Measurements from ENCODE around the gene ALKBH1.

ALKBH1 gene

DNA sequence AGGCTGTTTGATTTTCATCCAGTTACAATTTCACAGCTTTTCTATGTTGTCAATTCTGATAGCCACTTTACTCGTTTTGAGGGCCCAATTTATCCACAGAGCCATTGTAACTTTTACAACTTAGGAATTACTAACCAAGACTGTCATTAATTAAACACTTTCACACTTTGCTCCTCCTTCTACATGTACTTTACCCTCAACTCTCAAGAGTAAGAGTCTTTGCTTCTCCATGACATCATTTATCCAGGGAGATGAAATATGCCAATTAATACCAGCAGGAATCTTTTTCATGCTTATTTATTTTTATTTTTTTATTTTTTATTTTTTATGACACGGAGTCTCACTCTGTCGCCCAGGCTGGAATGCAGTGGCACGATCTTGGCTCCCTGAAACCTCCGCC, 13.6 kb upstream of the ALKBH1 start:
- Histone ChIP-seq H3K36me3 (ENCODE audit: control insufficient read depth, insufficient read depth, low read length) (peaks cover 90% of the 10 kb centered on the region), H3K9me3 (ENCODE audit: control insufficient read depth, low read length) (no peaks in the 10 kb centered on the region), H3K4me1 (ENCODE audit: control insufficient read depth, insufficient read depth, low read length, poor library complexity, severe bottlenecking) (no peaks in the 10 kb centered on the region), H3K27ac (ENCODE audit: insufficient read depth, low read length, poor library complexity, severe bottlenecking) (no peak overlapping the region), H3K4me3 (ENCODE audit: insufficient read depth, low read depth, low read length, poor library complexity, severe bottlenecking) (no peak overlapping the region), H3K27me3 (replicated peaks; ENCODE audit: control insufficient read depth, insufficient read depth, low read length, poor library complexity, severe bottlenecking) (no peaks in the 10 kb centered on the region)
- DNase-seq: no peak

DNA sequence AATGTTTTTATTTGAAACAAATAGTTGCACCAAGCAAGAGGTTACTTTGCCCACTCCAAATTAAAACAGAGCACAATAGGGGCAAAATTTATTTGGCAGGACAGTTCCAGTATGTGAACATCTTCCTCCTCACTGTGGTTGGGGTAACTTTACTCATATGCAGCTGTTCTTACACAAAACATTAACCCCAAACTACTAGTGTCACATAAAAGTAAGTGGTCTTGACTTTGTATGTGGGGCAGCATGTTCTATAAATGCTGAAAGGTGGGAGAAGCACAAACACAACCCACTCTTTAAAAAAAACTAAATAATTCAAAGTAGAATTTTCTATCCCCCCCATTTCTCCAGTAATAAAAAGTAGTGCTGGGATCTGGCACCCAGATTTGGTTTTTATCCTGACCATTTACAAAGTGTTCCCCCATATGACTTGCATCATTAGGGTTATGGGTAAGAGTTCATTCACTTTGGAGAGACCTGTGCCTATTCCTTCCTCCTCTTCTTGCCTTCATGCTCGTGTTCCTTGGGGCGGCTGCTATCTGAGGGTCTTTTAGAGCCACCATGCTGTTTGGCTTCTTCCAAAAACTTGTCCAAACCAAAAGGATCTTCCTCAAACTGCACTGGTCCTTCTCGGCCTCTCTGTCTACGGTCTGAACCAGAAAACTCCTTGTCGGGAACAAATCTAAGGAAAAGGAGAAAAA, 9.9 kb upstream of the ALKBH1 start:
- no peak for DNase-seq
- H3K27me3 ChIP-seq (replicated peaks; ENCODE audit: control insufficient read depth, insufficient read depth, low read length, poor library complexity, severe bottlenecking): no peaks in the 10 kb centered on the region
- no peak overlapping the region for H3K27ac ChIP-seq (ENCODE audit: insufficient read depth, low read length, poor library complexity, severe bottlenecking)
- H3K4me3 ChIP-seq (ENCODE audit: insufficient read depth, low read depth, low read length, poor library complexity, severe bottlenecking): no peak overlapping the region
- no peaks in the 10 kb centered on the region for H3K4me1 ChIP-seq (ENCODE audit: control insufficient read depth, insufficient read depth, low read length, poor library complexity, severe bottlenecking)
- H3K9me3 ChIP-seq (ENCODE audit: control insufficient read depth, low read length): no peaks in the 10 kb centered on the region
- peaks cover 86% of the 10 kb centered on the region for H3K36me3 ChIP-seq (ENCODE audit: control insufficient read depth, insufficient read depth, low read length)

DNA sequence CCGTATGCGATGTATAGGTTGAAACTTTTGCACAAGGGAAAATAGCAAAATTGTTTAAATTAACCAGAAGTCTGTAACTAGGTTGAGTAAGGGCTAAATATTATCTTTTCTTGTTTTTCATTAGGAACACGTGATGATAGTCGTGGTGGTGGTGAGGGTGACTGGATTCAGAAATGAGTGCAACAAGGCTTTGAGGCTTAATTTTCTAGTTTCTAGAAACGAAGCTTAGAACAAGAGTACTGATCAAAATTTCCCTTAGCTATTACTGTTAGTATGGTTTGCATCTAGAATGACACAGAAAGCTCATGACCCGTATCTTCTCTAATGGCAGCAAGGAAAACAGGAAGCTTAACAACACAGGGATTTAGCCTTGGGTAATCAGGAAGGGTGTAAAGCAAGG, 7.1 kb upstream of the ALKBH1 start:
- no peaks in the 10 kb centered on the region for H3K4me1 ChIP-seq (ENCODE audit: control insufficient read depth, insufficient read depth, low read length, poor library complexity, severe bottlenecking)
- no peak overlapping the region for H3K27ac ChIP-seq (ENCODE audit: insufficient read depth, low read length, poor library complexity, severe bottlenecking)
- peaks cover 85% of the 10 kb centered on the region for H3K36me3 ChIP-seq (ENCODE audit: control insufficient read depth, insufficient read depth, low read length)
- no peak for DNase-seq
- no peaks in the 10 kb centered on the region for H3K9me3 ChIP-seq (ENCODE audit: control insufficient read depth, low read length)
- no peaks in the 10 kb centered on the region for H3K27me3 ChIP-seq (replicated peaks; ENCODE audit: control insufficient read depth, insufficient read depth, low read length, poor library complexity, severe bottlenecking)
- H3K4me3 ChIP-seq (ENCODE audit: insufficient read depth, low read depth, low read length, poor library complexity, severe bottlenecking): no peak overlapping the region

DNA sequence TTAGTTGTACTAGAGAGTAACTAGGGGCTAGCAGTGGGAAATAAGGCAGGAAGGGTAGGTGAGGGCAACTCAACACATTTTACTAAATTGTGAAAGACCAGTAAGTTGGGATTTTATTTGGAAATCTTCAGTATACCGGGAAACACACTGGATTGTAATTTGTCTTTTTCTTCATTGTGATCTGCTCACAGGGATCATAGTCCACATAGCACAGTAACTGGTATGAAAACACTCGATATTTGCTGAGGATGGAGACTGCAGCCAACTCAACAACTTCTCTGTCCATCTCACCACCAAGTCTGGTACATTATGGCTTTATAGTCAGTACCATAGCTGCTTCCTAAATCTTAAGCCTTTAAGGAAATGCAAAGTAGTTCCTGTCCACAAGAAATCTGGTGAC, 2.5 kb upstream of the ALKBH1 start:
- Histone ChIP-seq H3K4me3 (ENCODE audit: insufficient read depth, low read depth, low read length, poor library complexity, severe bottlenecking) (no peak overlapping the region), H3K9me3 (ENCODE audit: control insufficient read depth, low read length) (no peaks in the 10 kb centered on the region), H3K4me1 (ENCODE audit: control insufficient read depth, insufficient read depth, low read length, poor library complexity, severe bottlenecking) (peaks cover 20% of the 10 kb centered on the region), H3K36me3 (ENCODE audit: control insufficient read depth, insufficient read depth, low read length) (peaks cover 46% of the 10 kb centered on the region), H3K27me3 (replicated peaks; ENCODE audit: control insufficient read depth, insufficient read depth, low read length, poor library complexity, severe bottlenecking) (no peaks in the 10 kb centered on the region), H3K27ac (ENCODE audit: insufficient read depth, low read length, poor library complexity, severe bottlenecking) (no peak overlapping the region)
- no peak for DNase-seq

DNA sequence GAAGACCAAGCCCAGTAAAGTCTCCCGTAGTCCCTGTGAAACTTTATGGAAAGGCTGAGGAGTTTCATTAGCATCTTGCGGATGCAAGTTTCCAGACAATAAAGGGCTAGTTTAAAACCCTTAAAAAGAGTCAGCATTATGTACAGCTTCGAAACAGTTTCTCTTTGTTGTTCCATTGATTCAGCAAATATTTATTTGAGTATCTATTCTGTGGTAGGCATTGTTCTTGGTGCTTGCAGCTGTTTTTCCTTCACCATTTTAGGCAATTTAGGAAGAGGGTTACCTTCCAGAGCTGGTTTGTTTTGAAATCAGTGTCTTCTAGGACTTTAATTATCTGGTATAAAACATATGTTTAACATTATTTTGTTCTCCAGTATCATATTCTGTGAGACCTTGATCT, 1.6 kb upstream of the ALKBH1 start:
- no peaks in the 10 kb centered on the region for H3K9me3 ChIP-seq (ENCODE audit: control insufficient read depth, low read length)
- peaks cover 43% of the 10 kb centered on the region for H3K36me3 ChIP-seq (ENCODE audit: control insufficient read depth, insufficient read depth, low read length)
- no peaks in the 10 kb centered on the region for H3K27me3 ChIP-seq (replicated peaks; ENCODE audit: control insufficient read depth, insufficient read depth, low read length, poor library complexity, severe bottlenecking)
- peaks cover 20% of the 10 kb centered on the region for H3K4me1 ChIP-seq (ENCODE audit: control insufficient read depth, insufficient read depth, low read length, poor library complexity, severe bottlenecking)
- DNase-seq: no peak
- H3K27ac ChIP-seq (ENCODE audit: insufficient read depth, low read length, poor library complexity, severe bottlenecking): no peak overlapping the region
- peak overlapping the region; percentile 96 for H3K4me3 ChIP-seq (ENCODE audit: insufficient read depth, low read depth, low read length, poor library complexity, severe bottlenecking)

DNA sequence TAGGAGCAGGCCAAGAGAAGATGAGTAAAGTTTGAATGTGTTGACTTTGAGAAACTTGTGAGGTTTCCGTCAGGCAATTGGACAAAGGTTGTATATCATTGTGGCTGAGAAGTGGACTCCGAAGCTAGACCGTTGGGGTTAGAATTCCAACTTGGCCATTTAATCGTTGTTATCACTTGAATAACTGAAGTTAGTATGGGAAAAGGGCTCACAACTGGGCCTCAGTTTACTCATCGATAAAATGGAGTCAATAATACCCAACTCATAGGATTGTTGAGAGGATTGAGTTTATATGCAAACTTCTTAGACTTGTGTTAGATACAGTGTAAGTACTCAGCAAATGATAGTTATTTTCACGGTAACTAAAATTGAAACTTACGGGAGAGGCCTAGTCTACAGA, 926 bp upstream of the ALKBH1 start:
- Histone ChIP-seq H3K36me3 (ENCODE audit: control insufficient read depth, insufficient read depth, low read length) (peaks cover 43% of the 10 kb centered on the region), H3K4me1 (ENCODE audit: control insufficient read depth, insufficient read depth, low read length, poor library complexity, severe bottlenecking) (peaks cover 20% of the 10 kb centered on the region), H3K27ac (ENCODE audit: insufficient read depth, low read length, poor library complexity, severe bottlenecking) (no peak overlapping the region), H3K4me3 (ENCODE audit: insufficient read depth, low read depth, low read length, poor library complexity, severe bottlenecking) (peak overlapping the region; percentile 96), H3K9me3 (ENCODE audit: control insufficient read depth, low read length) (no peaks in the 10 kb centered on the region), H3K27me3 (replicated peaks; ENCODE audit: control insufficient read depth, insufficient read depth, low read length, poor library complexity, severe bottlenecking) (no peaks in the 10 kb centered on the region)
- DNase-seq: no peak

DNA sequence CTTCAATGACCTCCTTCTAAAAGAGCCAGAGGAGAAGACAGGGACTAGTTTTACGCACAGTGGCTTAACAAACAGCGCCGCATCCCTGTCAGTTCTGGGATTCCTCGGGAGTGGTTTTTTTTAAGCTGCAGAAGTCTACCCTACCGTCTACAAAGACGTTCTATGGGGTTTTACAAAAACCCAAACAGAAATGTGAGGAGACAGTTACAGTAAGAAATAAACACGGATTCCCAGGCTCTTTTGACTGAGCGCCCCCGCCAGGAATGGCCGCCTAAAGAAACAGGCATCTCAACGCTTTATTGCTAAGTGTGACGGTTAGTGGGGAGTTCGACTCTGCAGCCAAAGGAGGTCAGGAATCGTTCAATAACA, 484 bp downstream of the ALKBH1 start:
- H3K4me3 ChIP-seq (ENCODE audit: insufficient read depth, low read depth, low read length, poor library complexity, severe bottlenecking): peak overlapping the region; percentile 96
- DNase-seq: no peak
- H3K9me3 ChIP-seq (ENCODE audit: control insufficient read depth, low read length): no peaks in the 10 kb centered on the region
- H3K27me3 ChIP-seq (replicated peaks; ENCODE audit: control insufficient read depth, insufficient read depth, low read length, poor library complexity, severe bottlenecking): no peaks in the 10 kb centered on the region
- H3K4me1 ChIP-seq (ENCODE audit: control insufficient read depth, insufficient read depth, low read length, poor library complexity, severe bottlenecking): peaks cover 20% of the 10 kb centered on the region
- peaks cover 44% of the 10 kb centered on the region for H3K36me3 ChIP-seq (ENCODE audit: control insufficient read depth, insufficient read depth, low read length)
- peak overlapping the region; percentile 76 for H3K27ac ChIP-seq (ENCODE audit: insufficient read depth, low read length, poor library complexity, severe bottlenecking)

DNA sequence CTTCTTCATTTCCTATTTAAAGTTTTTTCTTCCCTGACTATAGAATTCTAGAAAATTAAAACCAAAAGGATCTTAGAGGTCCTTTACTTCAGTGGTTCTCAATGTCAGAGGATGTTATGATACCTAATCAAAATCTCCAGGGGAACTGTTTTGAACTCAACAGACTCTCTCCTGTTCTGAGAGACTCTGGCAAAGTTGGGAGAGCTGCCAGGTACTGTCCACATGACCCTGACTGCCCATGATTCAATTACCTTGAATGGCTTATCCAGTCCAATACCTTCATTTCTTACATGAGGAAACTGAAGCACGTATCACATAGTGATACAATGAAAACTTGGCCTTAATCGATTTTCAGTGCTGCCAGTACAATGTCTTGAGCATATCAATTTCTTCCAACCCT, 16.6 kb downstream of the ALKBH1 start:
- H3K36me3 ChIP-seq (ENCODE audit: control insufficient read depth, insufficient read depth, low read length): peaks cover 38% of the 10 kb centered on the region

DNA sequence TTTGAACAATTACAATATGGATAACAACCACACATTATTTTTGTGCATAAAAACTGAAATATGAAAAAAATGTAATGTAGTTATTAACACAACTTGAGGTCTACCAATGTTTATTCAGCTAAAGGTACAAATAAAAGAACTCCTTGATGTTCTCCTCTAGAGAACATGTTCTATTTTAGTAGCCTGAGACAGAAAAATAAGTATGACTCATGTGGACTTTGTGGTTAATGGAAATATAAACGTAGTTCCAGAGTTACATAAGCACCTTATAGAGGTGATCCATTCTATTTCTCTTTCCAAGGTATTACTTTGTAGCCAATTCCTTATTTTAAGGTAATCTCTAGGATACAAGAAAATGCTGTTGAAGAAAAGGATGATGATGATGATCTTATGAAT, 25.7 kb downstream of the ALKBH1 start:
- no peaks in the 10 kb centered on the region for H3K9me3 ChIP-seq (ENCODE audit: control insufficient read depth, low read length)
- no peaks in the 10 kb centered on the region for H3K4me1 ChIP-seq (ENCODE audit: control insufficient read depth, insufficient read depth, low read length, poor library complexity, severe bottlenecking)
- H3K27me3 ChIP-seq (replicated peaks; ENCODE audit: control insufficient read depth, insufficient read depth, low read length, poor library complexity, severe bottlenecking): no peaks in the 10 kb centered on the region
- DNase-seq: no peak
- no peak overlapping the region for H3K27ac ChIP-seq (ENCODE audit: insufficient read depth, low read length, poor library complexity, severe bottlenecking)
- peaks cover 21% of the 10 kb centered on the region for H3K36me3 ChIP-seq (ENCODE audit: control insufficient read depth, insufficient read depth, low read length)
- no peak overlapping the region for H3K4me3 ChIP-seq (ENCODE audit: insufficient read depth, low read depth, low read length, poor library complexity, severe bottlenecking)

More for the DNA sequence above, 16.6 kb downstream of the ALKBH1 start:
- DNase-seq: no peak
- Histone ChIP-seq H3K27ac (ENCODE audit: insufficient read depth, low read length, poor library complexity, severe bottlenecking) (no peak overlapping the region), H3K4me3 (ENCODE audit: insufficient read depth, low read depth, low read length, poor library complexity, severe bottlenecking) (no peak overlapping the region), H3K9me3 (ENCODE audit: control insufficient read depth, low read length) (no peaks in the 10 kb centered on the region), H3K4me1 (ENCODE audit: control insufficient read depth, insufficient read depth, low read length, poor library complexity, severe bottlenecking) (no peaks in the 10 kb centered on the region), H3K27me3 (replicated peaks; ENCODE audit: control insufficient read depth, insufficient read depth, low read length, poor library complexity, severe bottlenecking) (no peaks in the 10 kb centered on the region)

DNA sequence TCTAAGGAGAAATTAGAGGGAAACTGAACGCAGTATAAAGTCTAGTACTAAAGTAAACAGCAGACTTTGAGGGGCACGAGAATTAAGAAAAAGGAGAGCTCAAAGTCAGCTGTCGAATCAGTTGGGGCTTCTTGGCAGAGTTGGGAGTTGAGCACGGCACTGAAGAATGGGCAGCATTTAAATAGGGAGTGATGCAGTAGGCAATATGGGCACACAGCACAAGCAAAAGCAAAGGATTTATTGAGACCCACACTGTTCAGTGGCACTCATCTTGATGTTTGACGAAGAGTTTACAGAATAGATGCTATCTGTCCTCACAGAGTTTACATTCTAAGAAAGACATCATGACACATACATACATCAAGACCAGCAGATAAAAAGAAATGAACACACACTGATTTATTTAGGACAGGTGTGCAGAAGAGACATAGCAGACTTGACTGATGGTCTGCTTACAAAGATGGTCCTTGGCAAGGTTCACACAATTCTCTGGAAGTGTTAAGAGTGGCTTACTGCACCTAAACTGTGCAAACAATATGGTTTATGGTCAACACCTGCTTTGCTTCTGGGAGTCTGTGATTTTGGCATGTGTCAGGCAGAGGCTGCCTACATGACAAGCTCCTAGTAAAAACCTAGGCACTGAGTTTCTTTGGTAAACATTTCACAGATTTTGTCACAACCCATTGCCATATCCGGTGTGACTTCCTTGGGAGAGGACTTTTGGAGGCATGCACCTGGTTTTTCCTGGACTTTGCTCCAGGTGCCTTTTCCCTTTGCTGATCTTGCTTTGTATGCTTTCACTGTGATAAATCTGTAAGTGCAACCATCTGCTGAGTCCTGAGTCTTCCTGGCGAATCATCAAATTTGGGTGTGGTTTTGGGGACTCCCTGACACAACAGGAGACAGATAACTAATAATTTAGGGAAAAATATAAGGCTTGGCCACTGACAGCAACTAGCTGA, 26.3 kb downstream of the ALKBH1 start:
- Histone ChIP-seq H3K27me3 (replicated peaks; ENCODE audit: control insufficient read depth, insufficient read depth, low read length, poor library complexity, severe bottlenecking) (no peaks in the 10 kb centered on the region), H3K4me3 (ENCODE audit: insufficient read depth, low read depth, low read length, poor library complexity, severe bottlenecking) (no peak overlapping the region), H3K36me3 (ENCODE audit: control insufficient read depth, insufficient read depth, low read length) (peaks cover 21% of the 10 kb centered on the region), H3K4me1 (ENCODE audit: control insufficient read depth, insufficient read depth, low read length, poor library complexity, severe bottlenecking) (no peaks in the 10 kb centered on the region), H3K9me3 (ENCODE audit: control insufficient read depth, low read length) (no peaks in the 10 kb centered on the region), H3K27ac (ENCODE audit: insufficient read depth, low read length, poor library complexity, severe bottlenecking) (no peak overlapping the region)
- DNase-seq: no peak
